Neural progenitor cell (in vitro differentiated cells): ENCODE data around the gene GPBAR1. TPM values are rescaled to one million over a fixed set of nuclear protein-coding genes. Genes with fewer than 3 reads are reported as not detected.

Experiments used
- DNase-seq: peaks from one replicate; pipeline ENCODE4 v3.0.0-alpha.2; 2016; ENCODE audit warnings: low spot score
- H2AFZ ChIP-seq: fragments of 200-600 bp; sonication (generic); replicated peaks from 2 replicates; pipeline ENCODE4 v1.6.1; 2016; ENCODE audit warnings: antibody characterized with exemption
- H3F3A ChIP-seq: fragments of 200-600 bp; sonication (generic); 2 replicates; pipeline ENCODE4 v1.6.1; 2016; ENCODE audit warnings: antibody characterized with exemption, low read depth
- H3K27ac ChIP-seq: fragments of 200-600 bp; sonication (generic); 2 replicates; pipeline ENCODE4 v1.5.1; 2016; ENCODE audit warnings: mild to moderate bottlenecking
- H3K27me3 ChIP-seq: fragments of 200-600 bp; sonication (generic); 2 replicates; pipeline ENCODE4 v1.6.1; 2016; ENCODE audit warnings: mild to moderate bottlenecking, moderate library complexity
- H3K36me3 ChIP-seq: fragments of 200-600 bp; sonication (generic); 2 replicates; pipeline ENCODE4 v1.5.1; 2016
- H3K4me1 ChIP-seq: fragments of 200-600 bp; sonication (generic); 2 replicates; pipeline ENCODE4 v1.6.1; 2016; ENCODE audit warnings: mixed run types
- H3K4me2 ChIP-seq: fragments of 200-600 bp; sonication (generic); 2 replicates; pipeline ENCODE4 v1.6.1; 2016
- H3K4me3 ChIP-seq: fragments of 200-600 bp; sonication (generic); 2 replicates; pipeline ENCODE4 v1.5.1; 2016
- H3K79me2 ChIP-seq: fragments of 200-600 bp; sonication (generic); 2 replicates; pipeline ENCODE4 v1.6.1; 2016; ENCODE audit warnings: low read depth
- H3K9ac ChIP-seq: fragments of 200-600 bp; sonication (generic); 2 replicates; pipeline ENCODE4 v1.6.1; 2016
- H3K9me3 ChIP-seq: fragments of 200-600 bp; sonication (generic); 2 replicates; pipeline ENCODE4 v1.5.1; 2016; ENCODE audit warnings: low read depth
- H4K20me1 ChIP-seq: fragments of 200-600 bp; sonication (generic); 2 replicates; pipeline ENCODE4 v1.6.1; 2016; ENCODE audit warnings: low read depth
- H3K27ac Mint-ChIP-seq: 3 replicates; pipeline ENCODE4 v1.8.0; 2021; ENCODE audit warnings: mixed read lengths
- H3K27me3 Mint-ChIP-seq: 2 replicates; pipeline ENCODE4 v1.8.0; 2022; ENCODE audit warnings: low read depth, mild to moderate bottlenecking, inconsistent platforms, moderate library complexity, mixed read lengths; ENCODE audit not compliant: insufficient read depth
- H3K36me3 Mint-ChIP-seq: 3 replicates; pipeline ENCODE4 v1.8.0; 2021; ENCODE audit warnings: mixed read lengths
- H3K4me1 Mint-ChIP-seq: 3 replicates; pipeline ENCODE4 v1.8.0; 2021; ENCODE audit warnings: mixed read lengths
- H3K4me3 Mint-ChIP-seq: 3 replicates; pipeline ENCODE4 v1.8.0; 2021; ENCODE audit warnings: mild to moderate bottlenecking, moderate library complexity, mixed read lengths
- H3K9me3 Mint-ChIP-seq: 3 replicates; pipeline ENCODE4 v1.8.0; 2020; ENCODE audit warnings: mixed read lengths
- EZH2 ChIP-seq: fragments of 200-600 bp; sonication (generic); IDR thresholded peaks from 2 replicates; pipeline ENCODE4 v1.6.1; 2017; ENCODE audit warnings: antibody characterized with exemption, mild to moderate bottlenecking, moderate library complexity
- EZH2phosphoT487 ChIP-seq: fragments of 200-600 bp; sonication (generic); IDR thresholded peaks from 2 replicates; pipeline ENCODE4 v1.6.1; 2017; ENCODE audit warnings: antibody characterized with exemption
- total RNA-seq: library from RNA; depleted of rRNA; stranded (reverse); fragments of >200 nt; gene quantifications from 2 replicates; pipeline ENCODE4 v1.2.3, GENCODE V29; 2015; ENCODE audit warnings: low replicate concordance
- TF ChIP-seq, protein P1 (sequence below): fragments of 200-600 bp; sonication (generic); IDR thresholded peaks from 2 replicates; pipeline ENCODE4 v1.5.1; 2017; ENCODE audit warnings: antibody characterized with exemption, mild to moderate bottlenecking

The GPBAR1 gene
- total RNA-seq, 1 donor from 2014 or later = not detected

DNA sequence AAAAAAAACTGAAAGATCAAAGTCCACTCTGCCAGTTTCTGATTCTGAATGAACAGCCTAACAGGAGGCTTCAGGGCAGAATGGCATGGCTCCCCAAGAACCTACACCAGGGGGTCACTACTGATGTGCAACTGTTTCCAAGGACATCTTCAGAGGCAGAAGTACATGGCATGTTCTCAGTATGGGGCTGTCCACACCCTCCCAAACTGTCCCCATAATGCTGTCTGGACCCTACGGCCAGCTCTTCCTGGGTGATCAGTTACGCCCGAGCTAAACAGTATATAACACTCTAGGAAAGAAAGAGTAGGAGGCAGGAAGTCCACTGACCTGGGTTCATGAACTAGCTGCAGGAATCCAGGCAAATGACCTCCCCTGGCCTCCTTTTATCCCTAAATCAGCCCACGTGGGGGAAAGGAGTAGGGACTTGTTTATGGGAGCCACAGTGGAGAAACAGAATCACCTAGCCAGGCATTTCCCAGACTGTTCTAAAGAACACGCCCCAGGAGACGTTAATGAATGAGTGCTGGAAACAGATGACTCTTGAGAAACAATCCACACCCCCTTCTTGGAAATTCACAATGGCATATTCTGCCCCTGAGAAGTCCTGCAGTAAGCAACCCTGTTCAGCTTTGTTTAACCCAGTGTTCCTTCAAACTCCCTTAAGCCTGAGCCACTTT lies 29.0 kb downstream of the GPBAR1 start:
- Histone ChIP-seq H3K4me1 (peaks cover 23% of the 10 kb centered on the region), H4K20me1 (no peaks in the 10 kb centered on the region), H3K4me3 (no peak overlapping the region), H3K9ac (no peak overlapping the region), H3K9me3 (no peaks in the 10 kb centered on the region), H3K36me3 (no peaks in the 10 kb centered on the region), H2AFZ (no peak overlapping the region), H3K27ac (no peak overlapping the region), H3K4me2 (peak overlapping the region; percentile 56), H3K79me2 (no peaks in the 10 kb centered on the region), H3K27me3 (peaks cover 13% of the 10 kb centered on the region), H3F3A (peaks cover 18% of the 10 kb centered on the region)
- DNase-seq = no peak
- H3K27me3 Mint-ChIP-seq = peaks cover 3% of the 10 kb centered on the region
- TF ChIP-seq, protein P1, sequence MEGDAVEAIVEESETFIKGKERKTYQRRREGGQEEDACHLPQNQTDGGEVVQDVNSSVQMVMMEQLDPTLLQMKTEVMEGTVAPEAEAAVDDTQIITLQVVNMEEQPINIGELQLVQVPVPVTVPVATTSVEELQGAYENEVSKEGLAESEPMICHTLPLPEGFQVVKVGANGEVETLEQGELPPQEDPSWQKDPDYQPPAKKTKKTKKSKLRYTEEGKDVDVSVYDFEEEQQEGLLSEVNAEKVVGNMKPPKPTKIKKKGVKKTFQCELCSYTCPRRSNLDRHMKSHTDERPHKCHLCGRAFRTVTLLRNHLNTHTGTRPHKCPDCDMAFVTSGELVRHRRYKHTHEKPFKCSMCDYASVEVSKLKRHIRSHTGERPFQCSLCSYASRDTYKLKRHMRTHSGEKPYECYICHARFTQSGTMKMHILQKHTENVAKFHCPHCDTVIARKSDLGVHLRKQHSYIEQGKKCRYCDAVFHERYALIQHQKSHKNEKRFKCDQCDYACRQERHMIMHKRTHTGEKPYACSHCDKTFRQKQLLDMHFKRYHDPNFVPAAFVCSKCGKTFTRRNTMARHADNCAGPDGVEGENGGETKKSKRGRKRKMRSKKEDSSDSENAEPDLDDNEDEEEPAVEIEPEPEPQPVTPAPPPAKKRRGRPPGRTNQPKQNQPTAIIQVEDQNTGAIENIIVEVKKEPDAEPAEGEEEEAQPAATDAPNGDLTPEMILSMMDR = no peak
- TF ChIP-seq EZH2 (no peak), EZH2phosphoT487 (no peak)
- peak overlapping the region; percentile 85 for H3K27ac Mint-ChIP-seq
- H3K4me3 Mint-ChIP-seq = no peak overlapping the region
- peaks cover 36% of the 10 kb centered on the region for H3K4me1 Mint-ChIP-seq
- H3K9me3 Mint-ChIP-seq = no peaks in the 10 kb centered on the region
- H3K36me3 Mint-ChIP-seq = no peaks in the 10 kb centered on the region

DNA sequence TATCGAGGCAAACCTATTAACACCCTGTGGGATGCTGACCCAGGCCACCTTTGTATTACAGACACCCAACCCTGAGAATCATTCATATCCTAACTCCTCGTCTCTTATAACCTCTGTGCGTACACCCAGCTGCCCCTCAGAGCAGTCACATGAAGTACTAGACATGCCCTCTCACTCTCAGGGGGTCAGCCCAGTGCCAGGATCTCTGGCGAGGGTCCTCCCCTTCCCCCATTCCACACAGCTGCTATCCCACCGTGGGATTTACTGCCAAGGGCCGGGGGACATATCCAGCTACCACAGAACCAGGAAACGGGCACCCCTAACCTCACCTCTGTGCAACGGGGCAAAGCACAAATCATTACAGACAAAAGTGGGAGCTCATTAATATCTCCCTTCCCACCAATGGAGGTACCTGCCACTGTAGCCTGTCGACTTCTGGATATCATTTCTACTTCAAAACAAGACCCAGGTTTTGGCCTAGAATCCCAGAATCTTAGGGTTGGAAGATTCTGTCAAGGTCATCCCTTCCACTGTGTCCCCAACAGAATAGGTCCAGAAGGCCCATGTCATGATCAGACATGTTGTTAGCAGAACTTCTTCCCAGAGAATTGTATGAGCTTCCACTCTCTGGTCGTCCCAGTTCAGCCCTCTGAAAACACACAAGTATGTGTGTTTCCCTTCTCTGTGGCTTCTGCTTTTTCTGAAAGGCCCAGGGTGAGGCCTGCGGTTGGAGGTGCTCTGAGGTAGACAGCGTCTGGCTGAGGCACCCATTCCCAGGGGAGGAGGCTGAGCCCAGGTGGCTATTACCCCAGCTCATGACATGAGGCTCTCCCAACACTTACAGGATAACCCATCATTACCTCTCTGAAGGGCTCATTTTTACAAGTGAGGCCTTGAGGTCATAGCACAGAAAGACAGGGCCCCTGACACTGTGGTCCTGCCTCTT lies 29.8 kb downstream of the GPBAR1 start:
- Histone ChIP-seq H3K79me2 (no peaks in the 10 kb centered on the region), H3K36me3 (no peaks in the 10 kb centered on the region), H3K9ac (no peak overlapping the region), H3K4me1 (peaks cover 27% of the 10 kb centered on the region), H3K27me3 (peaks cover 13% of the 10 kb centered on the region), H2AFZ (no peak overlapping the region), H3K27ac (no peak overlapping the region), H4K20me1 (no peaks in the 10 kb centered on the region), H3K4me2 (peak overlapping the region; percentile 56), H3F3A (peaks cover 18% of the 10 kb centered on the region), H3K9me3 (no peaks in the 10 kb centered on the region), H3K4me3 (no peak overlapping the region)
- peak overlapping the region; percentile 85 for H3K27ac Mint-ChIP-seq
- peaks cover 42% of the 10 kb centered on the region for H3K4me1 Mint-ChIP-seq
- no peaks in the 10 kb centered on the region for H3K9me3 Mint-ChIP-seq
- DNase-seq = no peak
- H3K4me3 Mint-ChIP-seq = no peak overlapping the region
- H3K36me3 Mint-ChIP-seq = no peaks in the 10 kb centered on the region
- TF ChIP-seq, protein P1 = no peak
- no peak for TF ChIP-seq EZH2phosphoT487
- no peak for TF ChIP-seq EZH2
- H3K27me3 Mint-ChIP-seq = peaks cover 8% of the 10 kb centered on the region

DNA sequence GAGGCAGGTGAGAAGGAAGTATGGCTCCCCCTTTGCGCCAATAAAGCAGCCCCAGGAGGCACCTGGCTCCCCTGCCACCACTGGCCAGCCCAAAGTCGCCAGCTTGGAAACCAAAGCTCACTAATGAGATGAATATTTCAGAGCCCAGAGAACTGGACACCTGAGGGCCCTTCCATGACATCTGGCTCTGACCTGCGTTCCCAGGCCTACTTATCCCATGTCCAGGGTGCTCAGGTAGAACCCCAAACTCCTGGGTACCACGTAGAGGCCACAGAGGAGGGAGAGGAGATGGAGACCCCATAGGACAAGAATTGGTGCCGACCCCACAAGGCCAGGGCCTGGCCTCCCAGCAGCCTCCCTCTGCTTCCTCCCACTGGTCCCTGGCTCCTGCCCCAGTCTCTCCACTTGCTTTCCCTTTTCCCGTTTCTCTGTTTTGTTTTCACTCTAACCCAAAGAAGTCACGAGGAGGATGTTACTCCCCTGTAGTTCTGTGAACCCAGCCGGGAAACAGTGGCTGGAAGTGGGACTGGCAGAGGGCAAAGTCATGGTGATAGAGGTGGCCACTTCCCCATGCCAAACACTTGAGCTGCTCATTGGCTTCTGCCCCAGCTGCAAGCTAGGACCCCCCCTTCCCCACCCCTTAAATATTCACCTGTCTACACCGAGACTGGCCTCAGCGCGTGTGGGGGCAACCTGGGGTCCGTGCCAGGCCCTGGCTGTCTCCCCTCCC lies 30.7 kb downstream of the GPBAR1 start:
- H3K4me1 Mint-ChIP-seq = peaks cover 40% of the 10 kb centered on the region

More for the DNA sequence above, 30.7 kb downstream of the GPBAR1 start:
- Histone ChIP-seq H3K79me2 (no peaks in the 10 kb centered on the region), H3F3A (peaks cover 18% of the 10 kb centered on the region), H3K9me3 (no peaks in the 10 kb centered on the region), H3K27me3 (peaks cover 13% of the 10 kb centered on the region), H4K20me1 (no peaks in the 10 kb centered on the region), H3K4me1 (peaks cover 27% of the 10 kb centered on the region), H3K27ac (no peak overlapping the region), H3K4me3 (peak overlapping the region; percentile 64), H2AFZ (no peak overlapping the region), H3K4me2 (peak overlapping the region; percentile 85), H3K36me3 (no peaks in the 10 kb centered on the region), H3K9ac (no peak overlapping the region)
- DNase-seq = no peak
- Mint-ChIP-seq H3K27me3 (peaks cover 8% of the 10 kb centered on the region), H3K36me3 (no peaks in the 10 kb centered on the region), H3K9me3 (no peaks in the 10 kb centered on the region), H3K4me3 (no peak overlapping the region), H3K27ac (no peak overlapping the region)
- TF ChIP-seq EZH2 (no peak), EZH2phosphoT487 (no peak)
- TF ChIP-seq, protein P1 = no peak
